G401.6 (cell line): ENCODE data around the gene ANKRD6.

ENCODE experiments used
- FAIRE-seq: peaks from 2 replicates; lab custom pipeline; 2012; peaks lifted over from hg19 to GRCh38; lab: Jason Lieb, UNC

Gene ANKRD6

DNA sequence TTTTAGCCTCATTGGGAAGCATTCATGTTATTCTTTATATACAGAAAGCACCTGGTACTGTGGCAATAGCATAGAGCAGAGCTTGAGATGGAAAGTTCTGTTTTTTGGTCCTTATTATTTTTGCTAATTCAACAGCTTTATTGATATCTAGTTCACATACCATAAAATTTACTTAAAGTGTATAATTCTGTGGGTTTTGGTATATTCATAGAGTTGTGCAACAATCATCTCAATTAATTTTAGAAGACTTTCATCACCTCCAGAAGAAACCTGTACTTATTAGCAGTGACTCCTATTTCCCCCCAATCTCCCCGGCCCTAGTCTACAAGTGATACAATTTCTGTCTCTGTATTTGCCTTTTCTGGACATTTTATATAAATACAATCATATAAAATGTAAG, 77.4 kb downstream of the ANKRD6 start:
- no peak for FAIRE-seq

DNA sequence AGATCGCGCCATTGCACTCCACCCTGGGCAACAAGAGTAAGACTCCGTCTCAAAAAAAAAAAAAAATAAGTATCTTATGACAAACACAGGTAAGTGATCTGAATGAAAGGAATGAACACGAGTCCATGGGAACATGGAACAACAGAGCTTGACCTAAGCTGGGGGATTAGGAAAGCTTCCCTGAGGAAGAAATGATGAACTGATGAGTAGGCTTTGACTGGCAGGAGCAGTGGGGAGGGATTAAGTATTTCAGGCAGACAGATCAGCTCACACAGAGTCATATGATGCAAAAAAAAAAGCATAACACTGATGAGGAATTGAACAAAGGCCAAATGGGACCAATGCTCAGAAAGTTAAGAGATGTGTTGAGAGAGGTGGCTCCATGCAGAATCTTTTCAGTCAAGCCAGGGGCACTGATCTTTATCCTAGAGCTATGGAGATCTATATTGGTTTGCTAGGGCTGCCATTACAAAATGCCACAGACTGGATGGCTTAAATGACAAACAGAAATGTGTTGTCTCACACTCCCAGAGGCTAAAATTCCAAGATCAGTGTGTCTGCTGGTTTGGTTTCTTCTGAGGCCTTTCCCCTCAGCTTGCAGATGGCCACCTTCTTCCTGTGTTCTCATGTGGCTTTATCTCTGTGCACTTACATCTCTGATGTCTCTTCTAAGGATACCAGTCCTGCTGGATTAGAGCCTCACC, 85.6 kb downstream of the ANKRD6 start:
- no peak for FAIRE-seq

DNA sequence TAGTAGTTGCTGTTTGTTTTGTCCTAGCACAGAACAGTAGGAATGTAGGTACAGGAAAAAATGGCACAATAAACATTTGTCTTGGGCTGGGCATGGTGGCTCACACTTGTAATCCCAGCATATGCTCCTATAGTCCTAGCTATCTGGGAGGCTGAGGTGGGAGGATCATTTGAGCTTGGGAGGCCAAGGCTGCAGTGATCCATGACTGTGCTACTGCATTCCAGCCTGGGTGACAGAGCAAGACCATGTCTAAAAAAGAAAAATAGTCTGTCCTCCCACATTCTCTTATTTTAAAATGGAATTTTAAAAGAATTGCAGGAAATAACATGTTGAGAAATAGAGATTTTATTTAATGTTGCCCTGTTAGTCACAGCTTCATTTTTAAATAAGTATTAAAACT, 87.8 kb downstream of the ANKRD6 start:
- FAIRE-seq = no peak

DNA sequence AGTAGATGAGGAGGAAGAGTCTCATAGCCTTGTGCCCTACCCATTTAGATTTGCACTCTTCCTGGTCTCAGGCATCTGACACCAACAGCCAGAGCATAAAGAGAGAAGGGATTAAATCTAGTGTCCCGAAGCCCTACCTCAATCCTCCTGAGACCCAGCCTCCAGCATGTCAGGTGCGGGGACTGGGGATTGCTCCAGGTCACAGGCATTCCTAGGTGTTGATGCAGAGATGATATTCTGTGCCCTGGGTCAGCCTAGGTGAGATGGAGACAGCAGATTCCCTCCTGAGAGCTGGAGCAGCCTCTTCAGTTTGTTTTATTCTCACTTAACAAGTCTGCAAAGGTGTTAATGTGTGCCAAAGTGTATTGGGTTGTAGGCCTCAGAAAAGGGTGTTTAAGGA, 89.8 kb downstream of the ANKRD6 start:
- no peak for FAIRE-seq

DNA sequence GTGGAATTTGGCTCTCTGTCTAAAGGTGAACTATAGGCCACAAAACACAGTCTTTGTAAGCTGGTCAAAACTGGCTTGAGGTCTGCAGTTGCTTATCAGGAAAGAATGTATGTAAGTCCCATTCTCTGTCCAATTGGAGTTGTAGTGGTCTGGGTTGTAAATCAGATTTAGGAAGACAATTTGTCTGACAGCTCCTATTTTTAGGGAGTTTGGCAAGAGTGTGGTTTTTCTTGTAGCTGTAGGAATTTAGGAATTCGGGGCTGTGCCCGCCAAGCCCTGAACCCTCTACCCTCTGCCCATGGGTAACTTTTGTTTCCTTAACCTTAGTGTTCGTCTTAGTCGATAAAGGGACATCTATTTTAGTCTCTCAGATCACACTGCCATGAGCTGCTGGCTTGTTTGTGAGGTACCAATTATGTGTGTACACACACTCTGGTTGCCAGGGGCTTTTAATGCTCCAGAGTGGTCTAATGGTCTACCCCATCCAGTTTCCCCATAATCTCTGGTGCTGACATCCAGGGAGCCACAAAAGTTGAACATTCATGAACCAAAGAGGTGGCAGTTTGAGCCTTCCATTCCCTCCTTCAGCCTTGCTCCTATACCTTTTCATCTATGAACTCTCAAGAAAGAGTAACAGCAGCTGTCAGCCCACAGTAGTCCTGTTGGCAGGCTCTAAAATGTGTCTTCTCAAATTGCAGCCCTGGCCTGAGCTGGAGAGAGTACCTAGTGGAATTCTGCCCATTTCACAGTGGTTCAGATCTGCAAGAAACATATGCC, 93.0 kb downstream of the ANKRD6 start:
- no peak for FAIRE-seq

DNA sequence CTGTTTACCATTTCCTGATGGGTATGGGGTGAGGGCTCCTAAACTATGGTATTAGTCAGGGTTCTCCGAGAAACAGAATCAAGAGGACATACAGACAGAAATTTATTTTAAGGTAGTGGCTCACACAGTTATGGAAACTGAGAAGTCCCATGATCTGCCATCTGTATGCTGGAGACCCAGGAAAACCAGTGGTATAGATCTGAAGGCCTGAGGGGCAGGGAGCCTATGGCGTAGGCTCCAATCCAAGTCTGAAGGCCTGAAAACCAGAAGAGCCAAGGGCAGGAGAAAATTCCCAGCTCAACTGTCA, 93.6 kb downstream of the ANKRD6 start:
- FAIRE-seq = no peak

DNA sequence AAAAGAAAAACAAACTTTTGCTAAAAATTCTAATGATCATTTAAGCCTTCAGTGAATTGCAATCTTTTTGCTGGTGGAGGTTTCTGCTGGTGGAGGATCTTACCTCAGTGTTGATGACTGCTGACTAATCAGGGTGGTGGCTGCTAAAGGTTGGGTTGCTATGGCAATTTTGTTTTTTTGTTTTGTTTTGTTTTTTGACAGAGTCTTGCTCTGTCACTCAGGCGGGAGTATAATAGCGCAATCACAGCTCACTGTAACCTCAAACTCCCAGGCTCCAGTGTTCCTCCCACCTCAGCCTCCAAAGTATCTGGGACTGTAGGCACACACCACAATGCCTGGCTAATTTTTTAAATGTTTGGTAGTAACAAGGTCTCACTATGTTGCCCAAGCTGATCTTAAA, 94.7 kb downstream of the ANKRD6 start:
- no peak for FAIRE-seq

DNA sequence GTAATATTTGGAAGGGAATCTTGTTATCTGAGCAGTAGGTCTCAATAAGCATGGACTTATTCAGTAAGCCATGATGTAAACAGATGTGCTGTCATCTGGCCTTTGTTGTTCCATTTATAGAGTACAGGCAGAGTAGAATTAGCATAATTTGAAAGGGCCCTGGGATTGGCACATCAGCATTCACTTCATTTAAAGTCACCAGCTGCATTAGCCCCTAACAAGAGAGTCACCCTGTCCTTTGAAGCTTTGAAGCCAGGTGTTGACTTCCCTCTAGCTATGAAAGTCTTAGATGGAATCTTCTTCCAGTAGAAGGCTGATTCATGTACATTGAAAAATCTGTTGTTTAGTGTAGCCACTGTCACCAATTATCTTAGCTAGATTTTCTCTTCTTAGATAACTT, 95.9 kb downstream of the ANKRD6 start:
- FAIRE-seq = no peak

DNA sequence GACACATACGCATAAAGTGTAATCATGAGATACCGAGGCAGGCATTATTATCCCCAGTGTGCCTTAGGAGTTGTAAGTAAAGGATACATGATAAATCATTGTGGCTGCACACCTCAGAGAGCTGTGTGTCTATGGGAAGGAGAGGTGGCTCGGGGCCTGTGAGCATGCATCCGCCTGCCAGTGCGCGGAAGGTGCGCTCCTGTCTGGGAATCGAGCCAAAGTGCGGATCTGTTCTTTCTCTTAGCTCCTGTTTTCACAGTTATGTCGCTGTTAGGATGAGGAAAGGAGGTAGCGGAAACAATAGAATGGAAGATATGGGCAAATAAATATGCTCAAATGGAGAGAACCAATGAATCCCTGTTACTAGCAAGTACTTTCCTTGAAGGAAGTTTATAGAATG, 98.0 kb downstream of the ANKRD6 start:
- FAIRE-seq = no peak

DNA sequence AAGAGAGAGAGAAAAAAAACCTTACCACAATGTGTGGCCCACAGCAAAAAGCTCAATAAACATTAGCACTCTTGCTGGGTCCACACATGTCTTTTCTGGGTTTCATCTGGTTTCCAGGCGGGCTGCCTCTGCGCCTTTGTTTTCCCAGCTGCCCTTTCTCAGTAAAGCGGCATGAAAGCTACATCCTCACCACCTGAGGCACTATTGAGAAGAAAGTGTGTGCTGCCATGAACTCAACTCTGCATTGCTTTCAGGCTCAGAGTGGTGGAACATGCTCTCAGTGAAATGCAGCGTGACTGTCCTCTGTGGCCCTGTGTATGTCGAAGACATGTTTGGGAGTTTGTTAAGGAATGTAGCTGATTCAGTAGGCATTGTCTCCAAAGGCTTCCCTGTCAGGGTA, 103.3 kb downstream of the ANKRD6 start:
- FAIRE-seq = no peak

DNA sequence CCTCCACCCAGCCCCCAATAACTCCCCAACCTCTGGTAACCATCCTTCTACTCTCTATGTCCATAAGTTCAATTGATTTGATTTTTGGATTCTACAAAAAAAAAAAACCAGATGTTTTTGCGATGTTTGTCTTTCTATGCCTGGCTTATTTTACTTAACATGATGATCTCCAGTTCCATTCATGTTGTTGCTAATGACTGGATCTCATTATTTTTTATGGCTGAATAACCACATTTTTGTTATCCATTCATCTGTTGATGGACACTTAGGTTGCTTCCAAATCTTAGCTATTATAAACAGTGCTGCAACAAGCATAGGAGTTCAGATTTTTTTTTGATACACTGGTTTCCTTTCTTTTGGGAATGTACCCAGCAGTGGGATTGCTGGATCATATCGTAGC, 106.8 kb downstream of the ANKRD6 start:
- FAIRE-seq = no peak

DNA sequence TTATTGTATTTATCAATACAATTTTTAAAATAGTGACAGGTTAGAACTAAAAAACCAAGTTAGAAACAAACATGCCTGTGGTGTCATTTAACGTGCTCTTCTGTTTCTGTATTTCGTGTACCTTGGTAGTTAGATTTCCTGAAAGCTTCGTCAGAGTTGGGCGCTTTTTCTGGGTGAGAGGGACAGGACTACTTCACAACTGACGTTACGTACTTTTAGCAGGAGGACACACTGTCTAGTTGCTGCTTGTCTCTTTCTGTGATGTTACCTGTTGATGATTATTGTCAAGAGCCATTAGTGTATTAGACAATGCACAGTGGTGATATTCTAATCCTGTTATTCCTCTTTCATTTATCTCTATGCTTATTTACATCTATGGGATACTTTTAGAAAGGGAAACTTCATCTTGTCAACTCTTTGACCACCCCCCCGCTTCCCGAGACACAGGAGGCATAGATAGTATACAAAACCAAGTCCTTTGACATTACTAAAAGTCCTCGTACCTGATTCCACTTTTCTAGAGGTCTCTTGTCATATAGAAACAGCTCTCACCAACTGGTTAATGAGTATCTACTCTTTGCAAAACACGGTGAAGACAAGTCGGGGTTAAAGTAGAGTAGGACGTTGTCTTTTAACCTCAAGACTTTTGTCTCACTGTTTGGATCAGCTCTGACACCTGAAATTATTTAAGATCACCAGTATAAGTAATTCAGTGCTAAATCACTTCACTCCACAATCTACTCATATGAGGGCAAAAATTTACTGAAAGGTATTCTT, 109.3 kb downstream of the ANKRD6 start:
- no peak for FAIRE-seq

DNA sequence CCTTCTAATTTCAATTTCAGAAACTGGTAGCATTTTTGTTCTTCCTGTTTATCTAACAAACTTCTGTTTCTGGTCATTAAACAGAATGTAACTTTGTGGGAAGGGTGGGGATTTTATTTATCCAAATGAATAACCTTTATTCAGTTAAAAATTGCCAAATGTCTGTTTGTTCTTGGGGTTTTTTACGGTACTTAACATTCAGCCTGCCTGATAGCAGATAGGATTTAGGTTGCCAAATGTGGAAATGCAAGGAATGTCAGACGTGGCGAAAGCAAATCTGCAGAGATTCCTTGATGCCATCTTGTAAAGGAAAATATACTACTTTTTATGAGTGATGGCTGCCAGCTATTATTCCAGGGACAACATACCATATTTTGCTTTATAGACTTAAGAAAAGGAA, 109.9 kb downstream of the ANKRD6 start:
- FAIRE-seq = no peak

DNA sequence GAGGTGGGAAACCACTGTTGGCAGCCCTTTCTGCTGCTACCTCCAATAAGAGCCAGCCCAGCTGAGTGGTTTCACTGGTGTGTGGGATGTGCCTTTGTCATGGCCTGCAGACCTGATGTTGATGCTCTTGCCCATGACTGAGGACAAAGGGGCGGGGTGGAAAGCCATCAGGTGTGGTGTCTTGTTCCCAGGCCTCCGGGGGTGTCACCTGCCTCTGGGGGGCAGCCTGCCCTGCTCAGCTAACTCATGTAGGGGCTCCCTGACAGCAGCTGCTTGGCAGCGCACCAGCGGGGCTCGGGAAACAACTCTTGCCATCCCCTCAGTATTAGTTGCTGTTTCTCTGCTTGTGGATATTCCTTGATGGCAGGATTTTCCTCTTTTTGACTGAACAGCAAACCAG, 114.3 kb downstream of the ANKRD6 start:
- no peak for FAIRE-seq

DNA sequence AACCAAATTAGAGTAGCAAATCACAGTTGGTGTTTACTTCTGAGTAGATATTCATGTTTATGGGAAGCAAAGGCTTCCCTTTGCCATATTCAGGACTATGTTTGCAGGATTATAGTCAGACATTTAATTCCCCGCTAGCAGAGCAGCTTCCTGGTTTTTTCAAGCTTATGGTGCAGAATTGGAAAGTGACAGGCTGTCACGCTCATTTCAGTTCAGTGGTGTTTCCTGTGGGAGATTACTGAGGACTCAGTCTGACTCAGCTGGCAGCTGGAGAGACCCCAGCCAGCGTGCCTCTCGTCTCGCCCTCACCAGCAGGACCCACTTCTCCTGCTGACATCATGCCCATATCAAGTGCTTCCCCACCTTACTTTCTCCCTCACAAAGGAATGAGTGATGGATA, 120.5 kb downstream of the ANKRD6 start:
- no peak for FAIRE-seq

DNA sequence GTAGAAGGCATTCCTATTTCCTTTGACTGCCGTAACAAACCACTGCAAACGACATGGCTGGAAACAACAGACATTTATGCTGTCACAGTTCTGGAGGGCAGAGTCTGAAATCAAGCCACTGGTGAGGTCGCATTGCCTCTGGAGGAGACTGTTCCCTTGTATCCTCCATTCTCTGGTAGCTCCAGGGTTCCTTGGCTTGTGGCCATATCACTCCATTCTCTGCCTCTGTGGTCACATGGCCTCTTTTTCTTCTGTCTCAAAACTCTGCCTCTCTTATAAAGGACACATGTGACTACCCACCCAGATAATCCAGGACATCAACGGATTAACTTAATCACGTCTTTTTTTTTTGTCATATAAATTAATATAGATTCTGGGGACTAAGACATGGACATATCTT, 121.2 kb downstream of the ANKRD6 start:
- FAIRE-seq = no peak

DNA sequence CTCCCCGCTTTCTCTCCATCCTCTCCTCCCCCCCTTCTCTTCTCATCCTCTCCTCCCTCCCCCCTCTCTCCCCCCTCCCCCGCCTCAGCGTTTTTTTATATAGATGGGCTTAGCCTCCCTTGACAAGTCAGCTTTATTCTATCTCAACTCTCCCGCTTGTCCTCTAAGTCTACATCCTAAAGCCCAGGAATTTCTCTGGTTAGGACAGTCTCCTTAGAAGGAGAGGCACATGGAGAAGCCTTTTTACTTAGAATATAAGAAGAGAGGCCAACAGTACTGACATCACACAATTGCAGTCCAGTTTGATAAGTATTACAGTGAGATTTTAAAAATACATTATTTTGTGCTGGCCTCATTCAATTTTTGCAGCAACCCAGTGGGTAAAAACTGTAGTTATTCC, 122.1 kb downstream of the ANKRD6 start:
- no peak for FAIRE-seq

DNA sequence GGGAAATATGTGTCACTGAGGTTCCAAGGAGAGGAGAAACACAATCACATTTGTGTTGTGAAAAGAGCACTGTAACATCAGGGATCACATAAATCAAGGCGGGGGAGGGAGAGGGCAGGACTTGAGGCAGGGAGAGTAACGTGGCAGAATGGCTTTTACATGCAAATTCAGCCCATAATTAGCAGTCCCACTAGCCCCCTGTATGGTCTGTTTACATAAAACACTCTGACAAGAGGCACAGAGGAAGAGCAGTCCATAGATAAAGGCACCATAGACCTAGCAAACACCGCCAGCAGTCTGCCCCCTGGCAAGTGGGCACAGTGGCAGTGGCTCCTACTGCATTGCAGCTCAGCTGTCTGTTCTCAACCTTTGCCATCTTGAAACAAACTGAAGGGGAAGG, 122.9 kb downstream of the ANKRD6 start:
- no peak for FAIRE-seq

DNA sequence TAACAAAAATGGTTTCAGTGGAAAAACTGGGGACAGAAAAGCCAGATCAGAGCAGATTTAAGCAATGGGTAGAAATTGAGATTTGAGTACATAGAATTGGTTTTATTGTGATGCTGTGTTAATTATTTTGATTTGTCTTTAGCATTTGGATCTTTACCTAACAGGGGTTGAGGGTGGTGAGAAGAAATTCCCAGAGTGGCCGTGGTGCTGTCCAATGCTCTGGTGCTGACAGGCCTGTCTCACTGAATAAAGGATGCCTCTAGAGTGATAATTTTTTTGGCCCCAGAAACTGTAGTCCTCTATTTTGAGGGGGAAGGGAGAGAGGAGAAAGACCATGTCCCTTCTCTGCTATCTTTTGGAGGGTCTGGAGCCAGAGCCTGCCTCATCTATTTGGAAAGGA, 126.5 kb downstream of the ANKRD6 start:
- FAIRE-seq = no peak

DNA sequence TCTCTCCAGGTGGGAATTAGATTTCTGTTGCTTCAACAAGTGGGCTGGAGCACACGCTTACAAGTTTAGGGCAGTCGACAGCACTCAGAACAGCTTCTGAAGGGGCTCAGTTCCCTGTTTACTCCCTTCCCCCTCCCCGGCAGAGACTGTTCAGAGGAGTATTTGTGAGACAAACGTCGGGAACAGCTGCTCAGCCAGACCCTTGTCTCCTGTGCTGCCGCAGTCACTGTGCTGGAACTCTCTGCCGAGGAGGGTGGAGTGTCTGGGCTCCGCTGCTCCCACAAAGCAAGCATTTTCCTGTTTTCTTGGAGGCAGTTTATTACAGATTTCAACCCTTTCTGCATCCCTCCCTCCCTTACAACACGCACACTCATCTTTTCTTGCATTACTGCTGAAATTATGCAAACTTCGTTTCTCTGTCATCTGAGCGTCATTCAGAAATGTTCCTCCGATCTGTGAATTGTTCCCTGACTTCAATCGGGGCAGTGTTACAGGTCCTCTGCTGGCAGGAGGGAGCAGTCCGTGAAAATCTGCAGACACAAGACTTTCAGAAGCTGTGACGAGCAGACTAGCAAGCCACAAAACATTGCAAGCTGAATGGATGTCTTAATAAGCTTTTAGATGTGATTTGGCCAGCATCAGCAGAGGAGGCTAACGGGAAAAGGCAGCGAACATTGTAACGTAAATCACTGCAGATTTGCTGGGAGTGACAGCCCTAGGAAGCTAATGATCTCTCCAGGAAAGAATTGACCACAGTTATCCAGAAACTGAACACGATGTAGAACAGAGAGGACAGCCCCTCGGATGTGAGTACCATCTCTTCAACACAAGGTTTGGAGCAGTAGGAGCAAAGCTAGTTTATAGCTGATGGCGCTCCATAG, 129.4 kb downstream of the ANKRD6 start:
- no peak for FAIRE-seq

DNA sequence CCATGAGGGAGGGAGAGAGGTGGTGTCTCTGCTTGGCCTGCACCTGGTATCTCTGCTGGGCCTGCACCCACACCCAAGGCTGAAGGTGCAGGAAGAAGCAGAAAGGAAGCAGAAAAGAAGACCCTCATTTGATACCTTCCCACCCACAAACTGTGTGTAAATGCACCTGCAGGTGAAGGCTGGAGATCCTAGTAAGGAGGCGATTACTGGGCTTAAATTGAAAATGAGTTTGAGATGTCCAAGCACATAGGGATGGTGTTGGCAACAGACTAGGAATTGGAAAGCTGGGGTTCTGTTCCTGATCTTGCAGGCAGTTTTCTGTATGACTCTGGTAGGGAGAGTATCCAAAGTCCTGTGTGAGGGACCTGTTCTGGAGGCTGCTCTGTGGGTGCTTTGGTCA, 130.9 kb downstream of the ANKRD6 start:
- no peak for FAIRE-seq

DNA sequence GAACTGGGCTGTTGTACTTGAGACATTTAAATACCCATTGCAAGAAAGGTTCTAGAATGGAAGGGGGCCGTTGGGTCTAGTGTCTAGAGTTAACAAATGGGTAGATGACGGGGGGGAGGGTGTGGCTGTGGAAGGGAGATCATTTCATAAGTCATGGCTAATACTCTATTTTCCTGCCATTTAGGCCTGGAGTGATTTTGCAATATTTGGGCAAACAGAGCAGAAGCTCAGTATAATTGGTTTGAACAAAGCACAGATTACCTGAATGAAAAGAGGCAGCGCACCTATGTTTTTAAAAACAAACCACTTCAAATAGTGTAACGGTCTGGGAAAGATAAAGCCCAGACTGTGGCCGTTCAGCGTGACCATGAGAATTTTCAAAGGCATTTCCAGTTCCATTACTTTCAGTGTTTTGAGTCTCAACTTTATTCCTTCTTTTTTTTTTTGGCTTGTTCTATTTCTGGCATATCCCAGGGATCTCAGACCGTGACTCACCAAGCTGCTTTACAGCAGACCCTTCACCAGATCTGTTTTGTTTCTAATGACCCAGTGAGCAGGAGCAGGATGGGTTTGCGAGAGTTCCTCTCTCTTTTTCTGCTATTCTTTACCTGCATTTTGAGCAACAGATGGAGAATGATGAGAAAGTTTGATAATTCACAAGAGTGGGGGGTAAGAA, 131.9 kb downstream of the ANKRD6 start:
- FAIRE-seq = no peak
